K562 (cell line): ENCODE measurements around the gene ARL14EPL. TPM values are rescaled to one million over a fixed set of nuclear protein-coding genes. Genes with fewer than 3 reads are reported as not detected.

Source experiments
- ATAC-seq: fragments of 200-7000 bp; cut with Tn5 transposase; 3 replicates; pipeline ENCODE4 v1.9.1; 2020; ENCODE audit warnings: moderate library complexity
- BruUV-seq: library from RNA; stranded (reverse); fragments of 400-500 nt; replicated peaks from 2 replicates; lab custom pipeline; 2021; lab: Mats Ljungman, UMichigan
- CTCF ChIA-PET: fragments of 300-600 bp; formaldehyde crosslinking; extraction: SDS; loops from one replicate; lab custom pipeline; 2021; ENCODE audit warnings: low intra/inter-chr PET ratio; lab: Yijun Ruan, JAX
- POLR2A ChIA-PET: fragments of 300-600, 350-650 bp; sonication (Branson Sonifier 250); formaldehyde crosslinking; extraction: SDS; loops from one replicate; lab custom pipeline; 2021; ENCODE audit warnings: antibody characterized with exemption, inconsistent platforms; lab: Yijun Ruan, JAX
- DNase-seq, 4 experiments: peaks; one replicate each; pipeline versions ENCODE4 v3.0.0 to v3.0.0-alpha.2; 2011 to 2018; ENCODE audit warnings: low spot score in 3 of 4, mixed read lengths in 3 of 4; ENCODE audit errors: extremely low read depth in 1 of 4
- FAIRE-seq: peaks from 2 replicates; lab custom pipeline; 2011; peaks lifted over from hg19 to GRCh38; lab: Jason Lieb, UNC
- H2AFZ ChIP-seq: 2 replicates; pipeline ENCODE4 v1.6.0; 2011; ENCODE audit warnings: low read depth, low read length, control low read depth, inconsistent platforms
- H3K27ac ChIP-seq: fragments of 200-600 bp; 3 replicates; pipeline ENCODE4 v1.8.0; 2011; ENCODE audit warnings: low read depth, mild to moderate bottlenecking, control low read depth, inconsistent platforms, low read length, moderate library complexity, mixed read lengths; ENCODE audit errors: extremely low read depth
- H3K27me3 ChIP-seq, 2 experiments: fragments of 300-600 bp in 1 of 2; 2 replicates in 1 of 2; 3 replicates in 1 of 2; pipeline versions ENCODE4 v1.6.0 to v1.8.0; 2011; ENCODE audit warnings: inconsistent platforms in 2 of 2, low read length in 2 of 2, mild to moderate bottlenecking in 1 of 2, mixed read lengths in 1 of 2, moderate library complexity in 1 of 2; ENCODE audit not compliant: control insufficient read depth in 2 of 2, insufficient read depth in 2 of 2
- H3K36me3 ChIP-seq: fragments of 300-600 bp; 3 replicates; pipeline ENCODE4 v1.8.0; 2011; ENCODE audit warnings: mild to moderate bottlenecking, low read length, inconsistent platforms; ENCODE audit not compliant: control insufficient read depth, insufficient read depth
- H3K4me1 ChIP-seq, 2 experiments: fragments of 200-600 bp in 1 of 2; replicated peaks in 1 of 2; 2 replicates in 1 of 2; 3 replicates in 1 of 2; pipeline versions ENCODE4 v1.5.1 to v1.8.0; 2011; ENCODE audit warnings: inconsistent platforms in 2 of 2, low read length in 2 of 2, mild to moderate bottlenecking in 1 of 2, mixed read lengths in 1 of 2, moderate library complexity in 1 of 2; ENCODE audit not compliant: control insufficient read depth in 2 of 2, insufficient read depth in 2 of 2
- H3K4me2 ChIP-seq: 2 replicates; pipeline ENCODE4 v1.6.1; 2011; ENCODE audit warnings: low read length, control low read depth, inconsistent platforms, mixed read lengths; ENCODE audit not compliant: insufficient read depth
- H3K4me3 ChIP-seq: fragments of 200-600 bp; sonication (generic), shearing (Covaris generic); 2 replicates; pipeline ENCODE4 v1.5.1; 2016; ENCODE audit warnings: control low read depth, inconsistent platforms
- H3K79me2 ChIP-seq: fragments of 200-600 bp; 3 replicates; pipeline ENCODE4 v1.8.0; 2011; ENCODE audit warnings: low read length, inconsistent platforms; ENCODE audit not compliant: control insufficient read depth, insufficient read depth
- H3K9ac ChIP-seq, 2 experiments: 2 replicates each; pipeline versions ENCODE4 v1.6.0 to v1.6.1; 2011; ENCODE audit warnings: low read depth in 2 of 2, low read length in 2 of 2, control low read depth in 1 of 2, inconsistent platforms in 1 of 2, mild to moderate bottlenecking in 1 of 2, mixed read lengths in 1 of 2; ENCODE audit not compliant: insufficient read depth in 1 of 2
- H3K9me1 ChIP-seq: one replicate; pipeline ENCODE4 v1.6.0; 2011; ENCODE audit warnings: inconsistent platforms, mild to moderate bottlenecking, low read length, moderate library complexity; ENCODE audit not compliant: control insufficient read depth, insufficient read depth
- H3K9me3 ChIP-seq: replicated peaks from 2 replicates; pipeline ENCODE4 v1.5.1; 2011; ENCODE audit warnings: low read depth, low read length, inconsistent platforms; ENCODE audit not compliant: control insufficient read depth, insufficient read depth
- H4K20me1 ChIP-seq: replicated peaks from 2 replicates; pipeline ENCODE4 v1.6.1; 2011; ENCODE audit warnings: low read length, inconsistent platforms, mixed read lengths; ENCODE audit not compliant: control insufficient read depth, insufficient read depth
- C11orf30 ChIP-seq: fragments of 450-650 bp; IDR thresholded peaks from 2 replicates; pipeline ENCODE4 v1.6.1; 2016; ENCODE audit warnings: low read depth, mild to moderate bottlenecking
- CREB1 ChIP-seq, 2 experiments: sonication (generic) in 1 of 2; formaldehyde crosslinking in 1 of 2; IDR thresholded peaks; 2 replicates each; pipeline versions ENCODE4 v1.6.1 to v1.8.0; 2012 to 2022; ENCODE audit warnings: inconsistent platforms in 1 of 2, mild to moderate bottlenecking in 1 of 2, missing genetic modification reagents in 1 of 2, moderate library complexity in 1 of 2
- CTBP1 ChIP-seq: fragments of 450-650 bp; IDR thresholded peaks from 2 replicates; pipeline ENCODE4 v1.6.1; 2016; ENCODE audit warnings: borderline replicate concordance
- FOXA1 ChIP-seq: fragments of 450-650 bp; IDR thresholded peaks from 2 replicates; pipeline ENCODE4 v1.6.1; 2016; ENCODE audit warnings: mild to moderate bottlenecking, borderline replicate concordance
- GABPB2 ChIP-seq: fragments of 250-450 bp; sonication (Bioruptor Pico); conservative IDR thresholded peaks from 2 replicates; pipeline ENCODE4 v1.5.1; 2021; ENCODE audit warnings: mild to moderate bottlenecking
- MXI1 ChIP-seq: IDR thresholded peaks from 2 replicates; pipeline ENCODE4 v1.6.1; 2011; ENCODE audit warnings: low read depth, mild to moderate bottlenecking, improper control_type of control experiment, low read length
- SAP30 ChIP-seq: fragments of 200-600 bp; sonication (generic); IDR thresholded peaks from 2 replicates; pipeline ENCODE4 v1.6.1; 2012; ENCODE audit warnings: borderline replicate concordance, low read depth, mild to moderate bottlenecking, moderate library complexity, low read length, control low read depth, inconsistent platforms; ENCODE audit not compliant: insufficient read depth, poor library complexity, severe bottlenecking
- SOX6 ChIP-seq: fragments of 450-650 bp; IDR thresholded peaks from 2 replicates; pipeline ENCODE4 v1.6.1; 2014; ENCODE audit warnings: mild to moderate bottlenecking
- SREBF2 ChIP-seq: sonication (generic); formaldehyde crosslinking; IDR thresholded peaks from 2 replicates; pipeline ENCODE4 v1.4.0; 2020; ENCODE audit warnings: mild to moderate bottlenecking, missing genetic modification reagents
- ZFX ChIP-seq: sonication (generic); formaldehyde crosslinking; IDR thresholded peaks from 2 replicates; pipeline ENCODE4 v1.8.0; 2022; ENCODE audit warnings: mild to moderate bottlenecking, missing genetic modification reagents, moderate library complexity
- ZNF140 ChIP-seq: fragments of 250-450 bp; sonication (Bioruptor Pico); IDR thresholded peaks from 2 replicates; pipeline ENCODE4 v1.8.0; 2021; ENCODE audit warnings: moderate library complexity, mild to moderate bottlenecking, inconsistent platforms
- ZNF445 ChIP-seq: fragments of 250-450 bp; sonication (Bioruptor Pico); IDR thresholded peaks from 2 replicates; pipeline ENCODE4 v1.4.0; 2020; ENCODE audit warnings: low read depth, mild to moderate bottlenecking, moderate library complexity
- ZZZ3 ChIP-seq: fragments of 450-650 bp; IDR thresholded peaks from 2 replicates; pipeline ENCODE4 v1.6.1; 2016; ENCODE audit warnings: antibody characterized with exemption, mild to moderate bottlenecking, moderate library complexity
- whole genome bisulfite sequencing: fragments of 100-300 bp; shearing (Covaris generic); methylation state at CpG from one replicate; pipeline ENCODE4 v1.1.6; 2016; ENCODE audit warnings: low coverage, mixed read lengths; ENCODE audit not compliant: insufficient coverage; ENCODE audit errors: missing lambda C conversion rate; 5-methylcytosine and 5-hydroxymethylcytosine counted together
- in situ Hi-C: fragments of 300-500 bp; cut with MboI; formaldehyde crosslinking; loops from 4 replicates; pipeline ENCODE4 v1.15.0; 2018; ENCODE audit warnings: inconsistent platforms, mixed read lengths
- intact Hi-C: fragments of 100-400 bp; cut with micrococcal nuclease; formaldehyde crosslinking; loops from 2 replicates; pipeline ENCODE4 v1.14.2; 2022
- polyA plus RNA-seq, 8 experiments: library from polyadenylated mRNA; depleted of rRNA in 4 of 8; stranded (reverse) in 5 of 8; unstranded in 3 of 8; fragments of >200 nt; fragmentation: Nextera tagmentation in 2 of 8; fragmentation: Illumina TruSeq in 1 of 8; extraction: Ambion mirVana in 2 of 8; extraction: Trizol in 1 of 8; gene quantifications; 2 replicates each; pipeline versions ENCODE4 v1.2.1 to v1.2.3, GENCODE V29; 2011 to 2014; ENCODE audit warnings: inconsistent platforms in 1 of 8, missing spikeins in 1 of 8
- total RNA-seq, 7 experiments: library from RNA; depleted of rRNA in 6 of 7; stranded (reverse); fragments of >200 nt in 6 of 7; fragmentation: Illumina TruSeq in 2 of 7; extraction: Trizol in 2 of 7; gene quantifications; 2 replicates each; pipeline versions ENCODE4 v1.2.1 to v1.2.3, GENCODE V29; 2011 to 2021; ENCODE audit warnings: low replicate concordance in 1 of 7
- TF ChIP-seq, protein P1 (sequence below): sonication (generic); formaldehyde crosslinking; IDR thresholded peaks from 2 replicates; pipeline ENCODE4 v1.8.1; 2023; ENCODE audit warnings: mild to moderate bottlenecking, missing genetic modification reagents, moderate library complexity

Gene ARL14EPL
- total and polyA plus RNA-seq, 9 of the 15 experiments (the other 6 are each of a cell fraction or from before 2014, with no cell fraction given), result 0.06 to 0.14 (median 0.08) TPM; not detected in 5

DNA sequence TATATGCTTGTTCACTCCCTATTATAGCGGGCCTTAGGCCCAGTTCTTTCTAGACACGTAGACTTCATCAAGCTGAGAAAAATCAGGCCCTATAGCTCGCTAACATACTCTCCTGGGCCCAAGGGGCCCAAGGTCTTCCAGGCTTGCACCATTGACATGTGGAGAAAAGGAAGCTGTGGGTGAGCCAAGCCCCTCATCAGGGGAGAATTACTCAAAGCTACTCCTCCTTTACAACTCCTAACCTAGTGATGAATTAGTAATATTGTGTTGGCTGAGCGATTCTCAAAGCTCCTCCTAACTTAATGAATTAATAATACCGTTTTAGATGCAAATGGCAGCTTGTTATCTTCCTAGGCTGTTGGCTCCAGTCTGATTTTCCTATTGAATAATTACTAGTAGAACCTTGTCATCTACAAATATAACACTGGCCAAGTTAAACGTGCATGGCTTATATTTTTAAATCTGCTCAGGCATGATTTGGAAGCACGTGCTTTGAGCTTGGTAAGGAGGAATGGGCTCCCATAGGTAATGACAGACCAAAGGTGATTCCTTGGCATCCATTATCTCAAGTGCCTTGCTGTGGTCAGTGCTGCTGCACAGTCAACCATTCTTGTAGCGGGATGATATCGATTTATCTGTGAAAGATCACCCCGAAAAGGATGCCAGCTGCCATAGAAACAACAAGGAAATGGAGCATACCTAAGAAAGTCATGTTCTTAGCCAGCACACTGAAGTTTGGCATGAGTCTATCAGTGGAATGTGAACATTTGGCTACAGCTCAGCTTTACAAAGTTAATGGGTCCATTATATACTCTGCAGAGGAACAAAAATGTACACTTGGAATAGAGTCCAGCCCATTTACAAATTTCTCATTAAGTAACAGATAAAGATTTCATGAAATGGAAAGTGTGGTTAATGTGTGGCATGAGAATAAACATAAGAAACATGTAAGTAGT, 46.2 kb upstream of the ARL14EPL start:
- ATAC-seq (no peak), DNase-seq (no peak), FAIRE-seq (no peak)
- no peak overlapping the region for H2AFZ ChIP-seq
- POLR2A ChIA-PET, result interaction anchor here (1.0 kb wide), 1 partner anchor 22 kb away, joined by 3 read pairs; no protein-coding TSS in a partner anchor
- no TSS peak for BruUV-seq
- intact Hi-C loops (no loop called here), in situ Hi-C loops (no loop called here)
- H4K20me1 ChIP-seq, result no peaks in the 10 kb centered on the region
- H3K27ac ChIP-seq, result no peak overlapping the region
- H3K9me3 ChIP-seq, result no peaks in the 10 kb centered on the region
- TF ChIP-seq C11orf30 (no peak), ZNF140 (CRISPR knock-in tag) (no peak), GABPB2 (CRISPR knock-in tag) (no peak), MXI1 (no peak), CTBP1 (no peak), ZFX (no peak), CREB1 (IDR thresholded peaks at IDR 0.05) (no peak), CREB1 (CRISPR knock-in tag; IDR thresholded peaks at IDR 0.05) (no peak), SAP30 (no peak), FOXA1 (no peak), SREBF2 (CRISPR knock-in tag) (no peak), ZZZ3 (no peak), SOX6 (no peak), ZNF445 (CRISPR knock-in tag) (no peak)
- TF ChIP-seq, protein P1, sequence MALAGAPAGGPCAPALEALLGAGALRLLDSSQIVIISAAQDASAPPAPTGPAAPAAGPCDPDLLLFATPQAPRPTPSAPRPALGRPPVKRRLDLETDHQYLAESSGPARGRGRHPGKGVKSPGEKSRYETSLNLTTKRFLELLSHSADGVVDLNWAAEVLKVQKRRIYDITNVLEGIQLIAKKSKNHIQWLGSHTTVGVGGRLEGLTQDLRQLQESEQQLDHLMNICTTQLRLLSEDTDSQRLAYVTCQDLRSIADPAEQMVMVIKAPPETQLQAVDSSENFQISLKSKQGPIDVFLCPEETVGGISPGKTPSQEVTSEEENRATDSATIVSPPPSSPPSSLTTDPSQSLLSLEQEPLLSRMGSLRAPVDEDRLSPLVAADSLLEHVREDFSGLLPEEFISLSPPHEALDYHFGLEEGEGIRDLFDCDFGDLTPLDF, result no peak
- peaks cover 2 to 21% of the 10 kb centered on the region in 2 experiments; a peak in 2 of 5 replicates for H3K27me3 ChIP-seq
- WGBS, result 0% methylated on average over 10 of the region's 10 CpGs
- no peaks in the 10 kb centered on the region for H3K9me1 ChIP-seq
- no peaks in the 10 kb centered on the region for H3K79me2 ChIP-seq
- H3K9ac ChIP-seq, result no peak overlapping the region
- no peaks in the 10 kb centered on the region for H3K4me1 ChIP-seq
- no peak overlapping the region for H3K4me2 ChIP-seq
- CTCF ChIA-PET, result no interaction called here
- H3K36me3 ChIP-seq, result no peaks in the 10 kb centered on the region
- H3K4me3 ChIP-seq, result no peak overlapping the region
